T-helper 1 cell treated with Interleukin-12 subunit alpha and Interleukin-12 subunit beta and Interleukin-4 antibody, amounts not matched to agents 30 μg/mL and 1 μg/mL, for 36 hours (primary cell): ENCODE measurements around the gene PASK.

Experiments
- H3K27ac Mint-ChIP-seq: one replicate; pipeline ENCODE4 v1.8.0; 2021; ENCODE audit warnings: mild to moderate bottlenecking, mixed read lengths
- H3K27me3 Mint-ChIP-seq: one replicate; pipeline ENCODE4 v1.8.0; 2021; ENCODE audit warnings: low read depth, mixed read lengths
- H3K36me3 Mint-ChIP-seq: one replicate; pipeline ENCODE4 v1.8.0; 2021; ENCODE audit warnings: low read depth, mixed read lengths
- H3K4me1 Mint-ChIP-seq: one replicate; pipeline ENCODE4 v1.8.0; 2021; ENCODE audit warnings: low read depth, mixed read lengths
- H3K4me3 Mint-ChIP-seq: one replicate; pipeline ENCODE4 v1.8.0; 2021; ENCODE audit warnings: mild to moderate bottlenecking, moderate library complexity, mixed read lengths
- H3K9me3 Mint-ChIP-seq: one replicate; pipeline ENCODE4 v1.8.0; 2021; ENCODE audit warnings: mixed read lengths

Gene PASK

DNA sequence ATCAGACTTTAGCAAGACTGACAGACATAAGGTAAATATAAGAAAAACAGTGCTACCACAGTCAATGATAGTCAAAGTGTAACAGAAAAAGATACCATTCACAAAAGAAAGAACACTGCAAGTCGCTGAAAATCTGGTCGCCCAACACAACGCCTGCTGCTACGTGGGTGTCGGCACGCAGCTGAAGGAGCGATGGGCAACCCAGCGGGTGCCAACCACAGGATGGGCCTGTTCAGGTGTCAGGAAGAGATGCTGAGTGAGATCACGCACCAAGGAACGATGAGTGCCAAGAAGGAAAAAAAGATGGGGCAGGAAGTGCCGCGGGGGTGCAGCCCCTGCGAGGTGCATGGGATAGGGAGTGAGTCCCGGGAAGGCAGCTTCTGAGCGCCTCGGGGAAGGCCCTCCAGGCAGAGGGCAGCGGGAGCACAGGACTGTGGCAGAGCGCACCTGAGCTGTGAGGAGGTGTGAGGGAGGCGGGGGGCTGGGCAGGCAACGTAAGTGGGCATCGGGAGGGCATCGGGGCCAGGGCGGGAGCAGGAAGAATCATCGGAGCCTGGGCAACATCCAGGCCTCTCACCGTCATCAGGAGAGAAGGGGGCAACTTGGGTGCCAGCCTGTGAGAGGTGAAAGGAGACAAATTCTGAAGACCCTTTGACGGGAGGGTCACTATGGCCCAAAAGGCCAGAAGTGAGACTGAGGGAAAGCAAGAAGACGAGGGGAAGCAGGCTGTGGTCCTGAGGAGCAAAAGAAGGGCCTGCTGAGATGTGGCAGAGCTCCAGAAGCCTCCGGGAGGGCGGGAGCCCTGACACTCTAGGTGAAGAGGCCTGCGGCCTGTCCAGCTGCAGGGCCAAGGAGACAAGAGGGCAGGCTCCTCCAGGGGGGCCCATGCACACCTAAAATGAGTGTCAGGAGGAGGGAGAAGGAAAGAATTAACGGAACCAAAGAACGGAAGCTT lies 32.4 kb downstream of the PASK start:
- Mint-ChIP-seq H3K27me3 (no peaks in the 10 kb centered on the region), H3K9me3 (peaks cover 5% of the 10 kb centered on the region), H3K36me3 (peaks cover 62% of the 10 kb centered on the region), H3K4me1 (peaks cover 16% of the 10 kb centered on the region), H3K27ac (no peak overlapping the region), H3K4me3 (no peak overlapping the region)

GRCh38 chr2:241115361-241115760 lies 33.9 kb downstream of the PASK start:
- Mint-ChIP-seq H3K4me1 (peaks cover 21% of the 10 kb centered on the region), H3K27me3 (no peaks in the 10 kb centered on the region), H3K27ac (peak overlapping the region; percentile 62), H3K36me3 (peaks cover 58% of the 10 kb centered on the region), H3K9me3 (no peaks in the 10 kb centered on the region), H3K4me3 (no peak overlapping the region)

GRCh38 chr2:241114836-241115235 lies 34.4 kb downstream of the PASK start:
- Mint-ChIP-seq H3K27me3 (no peaks in the 10 kb centered on the region), H3K4me1 (peaks cover 25% of the 10 kb centered on the region), H3K27ac (peak overlapping the region; percentile 62)

DNA sequence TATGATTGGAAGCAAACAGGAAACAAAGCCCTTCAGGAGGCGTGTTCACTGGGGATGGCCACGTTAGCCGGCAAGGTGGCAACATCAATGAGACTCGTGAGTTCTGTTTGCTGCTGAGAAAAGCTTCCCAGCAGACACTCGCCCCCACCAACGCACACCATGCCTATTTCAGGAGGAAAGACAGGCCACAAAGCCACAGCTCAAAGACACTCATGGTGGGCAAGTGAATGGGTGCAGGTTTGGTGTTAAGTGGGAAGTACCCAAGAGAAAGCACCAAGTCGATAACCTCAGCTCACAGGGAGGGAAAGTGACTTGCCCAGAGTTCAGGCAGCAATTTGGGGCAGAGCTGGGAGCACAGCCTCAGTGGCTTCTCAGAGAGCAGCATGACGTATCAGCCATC lies 36.7 kb downstream of the PASK start:
- Mint-ChIP-seq H3K27ac (peak overlapping the region; percentile 65), H3K27me3 (no peaks in the 10 kb centered on the region), H3K4me1 (peaks cover 36% of the 10 kb centered on the region), H3K4me3 (peak overlapping the region; percentile 73), H3K9me3 (no peaks in the 10 kb centered on the region), H3K36me3 (peaks cover 64% of the 10 kb centered on the region)

More at GRCh38 chr2:241114836-241115235, 34.4 kb downstream of the PASK start:
- Mint-ChIP-seq H3K4me3 (no peak overlapping the region), H3K9me3 (no peaks in the 10 kb centered on the region), H3K36me3 (peaks cover 56% of the 10 kb centered on the region)

DNA sequence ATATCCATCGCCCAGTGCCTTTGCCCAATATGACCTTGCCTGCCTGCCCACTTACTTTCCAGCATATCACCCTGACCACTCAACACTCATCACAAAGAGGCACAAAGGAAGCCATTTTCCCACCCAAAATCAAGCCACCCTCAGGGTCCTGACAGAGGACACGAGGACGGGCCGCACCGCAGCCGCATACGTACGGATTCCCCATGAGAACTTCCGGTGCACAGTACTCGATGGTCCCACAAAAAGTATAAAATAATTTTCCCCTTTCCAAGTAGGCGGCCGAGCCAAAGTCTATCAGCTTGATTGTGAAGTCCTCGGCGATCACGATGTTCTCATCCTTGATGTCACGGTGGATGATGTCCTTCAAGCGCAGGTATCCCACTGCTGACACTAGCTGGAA lies 37.2 kb downstream of the PASK start:
- Mint-ChIP-seq H3K27me3 (no peaks in the 10 kb centered on the region), H3K9me3 (no peaks in the 10 kb centered on the region), H3K4me3 (peak overlapping the region; percentile 73), H3K27ac (peak overlapping the region; percentile 65), H3K4me1 (peaks cover 36% of the 10 kb centered on the region), H3K36me3 (peaks cover 63% of the 10 kb centered on the region)

- H3K27me3 Mint-ChIP-seq, result no peaks in the 10 kb centered on the region
- no peaks in the 10 kb centered on the region for H3K9me3 Mint-ChIP-seq
- peak overlapping the region; percentile 73 for H3K4me3 Mint-ChIP-seq
- H3K4me1 Mint-ChIP-seq, result peaks cover 36% of the 10 kb centered on the region
- peak overlapping the region; percentile 65 for H3K27ac Mint-ChIP-seq
- H3K36me3 Mint-ChIP-seq, result peaks cover 61% of the 10 kb centered on the region
Observed at GRCh38 chr2:241111440-241111805, 37.8 kb downstream of the PASK start.

GRCh38 chr2:241110607-241111439 lies 38.4 kb downstream of the PASK start:
- peak overlapping the region; percentile 20 for H3K27ac Mint-ChIP-seq
- H3K27me3 Mint-ChIP-seq, result no peaks in the 10 kb centered on the region
- H3K4me3 Mint-ChIP-seq, result peak overlapping the region; percentile 73
- H3K36me3 Mint-ChIP-seq, result peaks cover 55% of the 10 kb centered on the region
- peaks cover 36% of the 10 kb centered on the region for H3K4me1 Mint-ChIP-seq
- H3K9me3 Mint-ChIP-seq, result no peaks in the 10 kb centered on the region

DNA sequence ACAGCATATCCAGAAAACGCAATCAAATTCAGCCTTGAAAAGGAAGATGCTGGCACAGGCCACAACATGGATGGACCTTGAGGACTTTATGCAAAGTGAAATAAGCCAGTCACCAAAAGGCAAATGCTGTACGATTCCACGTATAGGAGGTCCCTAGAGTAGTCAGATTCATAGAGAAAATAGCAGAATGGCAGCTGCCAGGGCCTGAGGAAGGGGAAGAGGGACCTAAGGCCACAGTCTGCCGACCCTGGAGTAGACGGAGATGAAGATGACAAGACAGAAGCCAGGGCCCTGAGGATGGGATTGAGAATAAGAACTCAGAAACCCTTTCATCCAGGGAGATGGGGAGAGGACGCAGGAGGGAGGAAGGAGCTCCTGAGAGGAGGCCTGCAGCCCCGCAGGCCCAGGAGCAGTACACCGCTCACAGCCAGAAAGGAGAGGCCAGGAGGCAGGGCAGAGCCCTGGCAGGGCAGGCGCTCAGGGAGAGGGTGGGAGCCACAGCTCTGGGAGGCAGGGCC lies 39.1 kb downstream of the PASK start:
- H3K36me3 Mint-ChIP-seq, result peaks cover 50% of the 10 kb centered on the region
- H3K4me3 Mint-ChIP-seq, result peak overlapping the region; percentile 58
- H3K9me3 Mint-ChIP-seq, result no peaks in the 10 kb centered on the region
- peaks cover 36% of the 10 kb centered on the region for H3K4me1 Mint-ChIP-seq
- H3K27me3 Mint-ChIP-seq, result no peaks in the 10 kb centered on the region
- H3K27ac Mint-ChIP-seq, result peak overlapping the region; percentile 69

DNA sequence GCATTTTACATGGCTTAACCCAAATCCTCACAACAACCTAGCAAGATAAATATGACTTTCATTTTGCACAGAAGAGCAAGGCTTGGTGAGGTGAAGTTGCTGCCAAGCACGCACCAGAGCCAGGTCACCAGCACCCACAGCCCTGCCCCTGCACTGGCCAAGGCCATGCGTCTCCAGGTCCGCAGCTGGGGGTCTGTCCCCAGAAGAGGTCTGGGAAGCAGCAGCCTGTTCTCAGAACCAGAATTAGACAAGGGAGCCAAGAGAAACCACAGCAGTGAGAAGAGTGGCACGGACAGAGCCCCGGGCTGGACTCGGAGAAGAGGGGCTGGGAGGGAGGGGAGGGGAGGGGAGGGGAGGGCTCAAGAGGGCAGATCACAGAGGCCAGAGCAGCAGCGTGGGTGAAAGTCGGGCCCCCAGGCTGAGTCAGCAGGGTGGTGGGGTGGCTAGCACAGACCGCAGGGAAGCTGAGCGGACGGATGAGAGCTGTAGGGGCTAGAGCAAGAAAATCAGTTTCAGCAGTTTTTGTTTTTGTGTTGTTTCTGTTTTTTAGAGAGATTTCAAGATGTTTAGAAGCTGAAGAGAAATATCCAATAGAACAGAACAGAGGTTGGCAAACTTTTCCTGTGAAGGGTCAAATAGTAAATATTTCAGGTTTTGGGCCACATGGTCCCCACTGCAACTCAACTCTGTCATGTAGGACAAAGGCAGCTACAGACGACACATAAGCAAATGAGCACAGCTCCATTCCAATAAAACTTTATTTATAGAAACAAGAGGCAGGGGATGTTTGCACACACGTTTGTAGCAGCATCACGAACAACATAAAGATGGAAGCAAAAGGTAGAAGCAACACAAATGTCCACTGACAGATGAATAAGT lies 39.8 kb downstream of the PASK start:
- H3K9me3 Mint-ChIP-seq, result no peaks in the 10 kb centered on the region
- H3K27ac Mint-ChIP-seq, result peak overlapping the region; percentile 93
- H3K27me3 Mint-ChIP-seq, result no peaks in the 10 kb centered on the region
- H3K4me1 Mint-ChIP-seq, result peaks cover 36% of the 10 kb centered on the region
- peak overlapping the region; percentile 74 for H3K4me3 Mint-ChIP-seq
- H3K36me3 Mint-ChIP-seq, result peaks cover 43% of the 10 kb centered on the region

GRCh38 chr2:241108271-241109209 lies 40.7 kb downstream of the PASK start:
- Mint-ChIP-seq H3K27ac (peak overlapping the region; percentile 93), H3K4me1 (peaks cover 37% of the 10 kb centered on the region), H3K9me3 (no peaks in the 10 kb centered on the region), H3K27me3 (no peaks in the 10 kb centered on the region), H3K4me3 (peak overlapping the region; percentile 74), H3K36me3 (peaks cover 41% of the 10 kb centered on the region)

GRCh38 chr2:241107031-241107783 lies 42.1 kb downstream of the PASK start:
- Mint-ChIP-seq H3K4me3 (no peak overlapping the region), H3K4me1 (peaks cover 41% of the 10 kb centered on the region), H3K27me3 (no peaks in the 10 kb centered on the region), H3K27ac (peak overlapping the region; percentile 70), H3K36me3 (peaks cover 36% of the 10 kb centered on the region), H3K9me3 (no peaks in the 10 kb centered on the region)

DNA sequence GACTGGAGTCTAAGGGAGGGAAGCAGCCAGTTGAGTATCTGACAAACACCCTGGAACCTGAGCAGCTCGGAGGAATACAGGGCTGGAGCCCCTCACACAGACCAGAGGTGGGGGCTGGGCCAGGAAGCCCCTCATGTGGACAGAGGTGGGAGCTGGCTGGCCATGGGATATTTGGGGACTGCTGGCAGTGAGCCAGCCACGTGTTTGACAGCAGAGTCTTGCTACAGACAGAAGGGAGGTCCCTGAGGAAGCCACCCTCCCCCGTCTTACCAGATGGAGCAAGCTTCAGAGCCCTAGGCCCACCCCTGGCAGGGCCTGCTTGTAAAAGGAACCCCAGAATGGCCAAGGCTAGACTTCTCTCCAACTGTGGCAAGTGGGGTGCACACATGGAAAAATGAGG lies 43.6 kb downstream of the PASK start:
- peaks cover 35% of the 10 kb centered on the region for H3K4me1 Mint-ChIP-seq
- no peaks in the 10 kb centered on the region for H3K9me3 Mint-ChIP-seq
- H3K27ac Mint-ChIP-seq, result no peak overlapping the region
- no peaks in the 10 kb centered on the region for H3K27me3 Mint-ChIP-seq
- H3K4me3 Mint-ChIP-seq, result no peak overlapping the region
- H3K36me3 Mint-ChIP-seq, result peaks cover 23% of the 10 kb centered on the region
